ENCODE measurements around the gene AP1S1. TPM values are rescaled to one million over a fixed set of nuclear protein-coding genes. Genes with fewer than 3 reads are reported as not detected.

The AP1S1 gene
- total and polyA plus RNA-seq, 11 donors = 9.9 to 41.8 (median 14.3) TPM

GRCh38 chr7:101155303-101155702, 1.0 kb downstream of the AP1S1 start:
- Histone ChIP-seq H3K9me3 (no peaks in the 10 kb centered on the region), H3K36me3 (peaks cover 0 to 34% (median 19%) of the 10 kb centered on the region in 9 donors), H3K4me3 (peak overlapping the region in 11 of 12 donors; percentile 74 to 92 (median 80)), H3K4me1 (peaks cover 0 to 17% (median 9%) of the 10 kb centered on the region in 12 donors), H3K27ac (no peak overlapping the region), H3K27me3 (peaks cover 0 to 3% (median 0%) of the 10 kb centered on the region in 9 donors)
- intact Hi-C loops (cut with DNase I) = no loop called here
- 62 to 65% (median 63%) methylated on average over 4 of the region's 4 CpGs for WGBS, 4 donors
- no peak for ATAC-seq
- no peak for DNase-seq
- TF ChIP-seq POLR2A (IDR thresholded peaks at IDR 0.05) (no peak), CTCF (IDR thresholded peaks at IDR 0.05) (no peak)

GRCh38 chr7:101156277-101156676, 2.0 kb downstream of the AP1S1 start:
- intact Hi-C loops (cut with DNase I) = no loop called here
- no peak for TF ChIP-seq POLR2A (IDR thresholded peaks at IDR 0.05)
- TF ChIP-seq CTCF (IDR thresholded peaks at IDR 0.05) = no peak
- H3K9me3 ChIP-seq = no peaks in the 10 kb centered on the region
- no peak for DNase-seq
- no peak overlapping the region for H3K27ac ChIP-seq
- ATAC-seq = no peak
- WGBS, 4 donors = 79 to 85% (median 83%) methylated on average over 6 of the region's 6 CpGs
- H3K4me1 ChIP-seq = peaks cover 0 to 17% (median 9%) of the 10 kb centered on the region in 12 donors
- peaks cover 0 to 39% (median 19%) of the 10 kb centered on the region in 9 donors for H3K36me3 ChIP-seq
- H3K27me3 ChIP-seq = peaks cover 0 to 6% (median 0%) of the 10 kb centered on the region in 9 donors
- no peak overlapping the region for H3K4me3 ChIP-seq

GRCh38 chr7:101156866-101157589, 2.8 kb downstream of the AP1S1 start:
- DNase-seq = no peak
- Histone ChIP-seq H3K4me1 (peaks cover 0 to 17% (median 9%) of the 10 kb centered on the region in 12 donors), H3K36me3 (peaks cover 0 to 39% (median 19%) of the 10 kb centered on the region in 9 donors), H3K4me3 (no peak overlapping the region), H3K27me3 (peaks cover 0 to 14% (median 1%) of the 10 kb centered on the region in 9 donors), H3K9me3 (no peaks in the 10 kb centered on the region), H3K27ac (no peak overlapping the region)
- intact Hi-C loops (cut with DNase I) = no loop called here
- 90 to 92% (median 91%) methylated on average over 14 of the region's 14 CpGs for WGBS, 4 donors
- TF ChIP-seq CTCF (IDR thresholded peaks at IDR 0.05) (no peak), POLR2A (IDR thresholded peaks at IDR 0.05) (no peak)
- ATAC-seq = no peak

- Histone ChIP-seq H3K9me3 (no peaks in the 10 kb centered on the region), H3K36me3 (peaks cover 0 to 39% (median 19%) of the 10 kb centered on the region in 9 donors), H3K4me3 (no peak overlapping the region), H3K27ac (no peak overlapping the region), H3K4me1 (peaks cover 3 to 37% (median 27%) of the 10 kb centered on the region in 12 donors), H3K27me3 (peaks cover 16 to 42% (median 24%) of the 10 kb centered on the region in 9 donors)
- DNase-seq (no peak), ATAC-seq (no peak)
- 83 to 85% (median 83%) methylated on average over 29 to 31 of the region's 31 CpGs for WGBS, 4 donors
- no peak for TF ChIP-seq CTCF (IDR thresholded peaks at IDR 0.05)
- TF ChIP-seq POLR2A (IDR thresholded peaks at IDR 0.05) = no peak
- intact Hi-C loops (cut with DNase I) = no loop called here
These were observed 5.7 kb downstream of the AP1S1 start for GRCh38 chr7:101159696-101160674.

Measured in heart left ventricle (tissue), 16 donors.